Activated CD4-positive, alpha-beta T cell treated with anti-CD3 and anti-CD28 coated beads for 24 hours (primary cell): ENCODE data around the gene KIF22.
A peak's percentile ranks its signal among the peaks of the same experiment; 100 is the strongest.
"Not testable (repeated sequence)": the region's sequence is repeated elsewhere in the genome, so short reads cannot be mapped to it uniquely, and the experiment has no call there.

Source experiments
- DNase-seq, 2 donors: peaks; one replicate each; pipeline ENCODE4 v3.0.0-alpha.2; 2020; ENCODE audit warnings: low read depth in 2 of 2

The KIF22 gene

GRCh38 chr16:29790183-29790948, at the start of gene KIF22:
TSS of gene KIF22 (plus strand) at chr16:29790751. CDS start at chr16:29790760, 9 bp downstream.
- DNase-seq, result peak; percentile 100

- no peak for DNase-seq
Observed at GRCh38 chr16:29742683-29743275, 47.8 kb upstream of the KIF22 start.

- no peak for DNase-seq
Observed at GRCh38 chr16:29743475-29743826, 47.1 kb upstream of the KIF22 start.

- DNase-seq, result no peak
Observed at GRCh38 chr16:29743827-29744531, 46.6 kb upstream of the KIF22 start.

DNA sequence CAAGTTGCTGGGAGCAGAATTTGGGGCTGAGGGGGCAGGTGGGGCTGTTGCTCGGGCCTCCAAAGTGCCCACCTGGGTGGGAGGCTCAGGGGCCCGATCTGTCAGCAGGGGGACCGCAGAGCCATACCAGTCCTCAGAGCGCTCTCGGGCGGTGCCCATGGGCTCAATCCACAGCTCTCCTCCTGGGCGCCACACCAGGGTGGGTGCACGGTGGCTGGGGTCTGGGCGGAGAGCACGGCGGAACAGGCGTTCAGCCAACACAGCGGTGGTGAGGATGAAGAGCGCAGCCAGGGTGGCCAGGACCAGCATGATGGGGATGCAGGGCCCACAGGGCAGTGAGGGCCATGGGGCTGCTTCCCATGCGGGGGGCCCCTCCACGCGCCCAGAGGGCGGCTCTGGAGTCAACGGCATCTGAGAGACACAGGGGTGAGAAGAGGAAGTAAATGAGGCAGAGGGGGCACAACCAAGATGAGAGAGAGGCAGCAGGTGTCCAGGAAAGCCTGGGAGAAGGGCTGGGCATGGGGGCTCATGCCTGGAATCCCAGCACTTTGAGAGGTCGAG, 45.9 kb upstream of the KIF22 start:
- DNase-seq, result no peak

DNA sequence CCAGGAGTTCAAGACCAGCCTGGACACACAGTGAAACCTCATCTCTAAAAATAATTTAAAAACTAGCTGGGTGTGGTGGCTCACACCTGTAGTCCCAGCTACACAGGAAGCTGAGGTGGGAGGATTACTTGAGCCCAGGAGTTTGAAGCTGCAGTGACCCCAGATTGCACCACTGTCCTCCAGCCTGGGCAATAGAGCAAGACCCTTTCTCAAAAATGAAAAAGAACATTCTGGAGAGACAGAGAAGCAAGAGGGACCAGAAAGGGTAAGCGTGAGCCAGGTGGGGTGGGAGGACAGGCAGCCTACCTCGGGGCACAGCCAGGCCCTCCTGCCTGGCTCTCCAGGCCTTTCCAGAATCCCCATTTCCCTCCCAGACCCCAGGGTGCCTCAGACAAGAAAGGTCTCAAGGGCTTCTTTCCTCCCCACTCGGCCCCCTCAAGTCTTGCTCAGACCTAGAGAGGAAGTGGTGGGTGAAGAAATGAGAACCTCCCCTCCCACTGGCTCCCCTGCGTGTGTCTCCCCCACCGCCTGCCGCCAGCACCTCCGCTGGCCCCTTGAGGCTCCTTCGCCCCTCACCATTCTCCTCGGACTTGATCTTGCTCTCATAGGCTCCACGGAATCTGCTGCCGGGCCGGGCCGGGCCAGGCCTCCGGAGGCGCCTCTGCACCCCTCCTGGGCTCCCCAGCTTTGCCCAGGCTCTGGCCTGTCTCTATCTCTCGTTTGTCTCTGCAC, 45.3 kb upstream of the KIF22 start:
- DNase-seq, result peak in 1 of 2 donors; percentile 29

DNA sequence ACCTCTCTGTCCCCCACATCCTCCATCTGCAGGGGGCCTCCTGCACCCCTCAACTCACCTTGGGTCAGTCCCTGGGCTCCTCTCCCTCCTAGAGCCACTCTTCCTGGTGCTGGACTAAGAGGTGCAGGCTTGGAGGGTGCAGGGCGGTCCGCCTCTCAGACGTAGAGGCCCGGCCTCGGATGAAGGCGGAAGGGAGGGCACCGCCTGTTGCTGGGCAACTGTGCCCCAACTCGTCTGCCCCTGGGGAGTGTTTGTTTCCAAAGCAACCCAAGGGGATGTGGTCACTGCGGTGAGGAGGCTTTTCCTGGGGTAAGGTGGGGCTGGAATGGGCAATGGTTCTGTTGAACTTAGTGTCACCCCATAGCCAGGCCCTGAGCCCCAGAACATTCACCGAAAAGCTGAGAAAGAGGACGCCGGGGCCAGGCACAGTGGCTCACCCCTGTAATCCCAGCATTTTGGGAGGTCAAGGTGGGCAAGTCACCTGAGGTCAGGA, 44.7 kb upstream of the KIF22 start, which contains the start of gene C16orf54:
C16orf54 (minus strand) TSS at position 138 of the 493 bp plus-strand sequence. CDS start 1,039 bp downstream, outside the sequence.
- DNase-seq, result peak; percentile 54 to 76

GRCh38 chr16:29746518-29746917, 44.0 kb upstream of the KIF22 start:
- not testable (repeated sequence) for DNase-seq

GRCh38 chr16:29747947-29748759, 42.4 kb upstream of the KIF22 start:
- DNase-seq, result no peak

GRCh38 chr16:29748760-29749149, 41.8 kb upstream of the KIF22 start:
- DNase-seq, result not testable (repeated sequence)

- DNase-seq, result no peak
Observed at GRCh38 chr16:29753516-29753915, 37.0 kb upstream of the KIF22 start.

DNA sequence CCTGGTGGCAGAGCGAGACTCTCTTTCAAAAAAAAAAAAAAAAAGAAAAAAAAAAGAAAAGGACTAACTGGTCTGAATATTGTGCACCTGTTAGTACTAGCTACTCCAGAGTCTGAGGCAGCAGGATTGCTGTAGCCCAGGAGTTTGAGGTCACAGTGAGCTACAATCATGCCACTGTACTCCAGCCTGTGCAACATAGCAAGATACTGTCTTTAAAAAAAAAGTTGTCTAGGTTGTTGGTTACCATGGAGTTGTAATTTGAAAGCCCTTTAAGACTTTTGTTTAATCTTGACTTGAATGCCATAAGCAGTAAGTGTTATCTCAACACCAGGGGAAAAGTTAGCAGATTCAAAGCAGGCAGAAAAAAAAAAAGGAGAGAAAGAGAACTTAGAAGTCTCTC, 33.9 kb upstream of the KIF22 start:
- DNase-seq, result no peak

GRCh38 chr16:29757086-29757485, 33.5 kb upstream of the KIF22 start:
- DNase-seq, result not testable (repeated sequence)

DNA sequence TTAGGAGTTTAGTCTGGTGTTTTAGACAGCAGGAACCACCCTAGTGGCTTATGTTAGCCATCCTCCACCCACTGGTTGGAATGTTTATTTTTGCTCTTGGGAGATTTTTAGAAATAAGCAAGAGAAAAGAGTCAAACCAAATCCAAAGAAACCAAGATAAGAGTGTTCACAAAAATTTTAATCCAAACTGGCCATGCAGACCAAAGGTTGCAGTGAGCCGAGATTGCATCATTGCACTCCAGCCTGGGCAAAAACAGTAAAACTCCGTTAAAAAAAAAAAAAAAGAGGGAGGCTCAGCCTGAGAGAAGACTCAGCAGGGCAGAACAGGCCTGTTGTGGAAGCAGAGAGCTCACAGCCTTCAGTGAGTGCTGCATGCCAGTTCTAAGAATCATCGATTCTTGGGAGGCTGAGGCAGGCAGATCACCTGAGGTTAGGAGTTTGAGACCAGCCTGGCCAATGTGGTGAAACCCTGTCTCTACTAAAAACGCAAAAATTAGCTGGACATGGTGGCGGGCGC, 32.5 kb upstream of the KIF22 start:
- no peak for DNase-seq

GRCh38 chr16:29760567-29761279, 29.8 kb upstream of the KIF22 start:
- DNase-seq, result no peak

GRCh38 chr16:29761280-29761651, 29.3 kb upstream of the KIF22 start:
- DNase-seq, result not testable (repeated sequence)

GRCh38 chr16:29761882-29762281, 28.7 kb upstream of the KIF22 start:
- DNase-seq, result no peak

- no peak for DNase-seq
Observed at GRCh38 chr16:29763326-29763725, 27.2 kb upstream of the KIF22 start.

DNA sequence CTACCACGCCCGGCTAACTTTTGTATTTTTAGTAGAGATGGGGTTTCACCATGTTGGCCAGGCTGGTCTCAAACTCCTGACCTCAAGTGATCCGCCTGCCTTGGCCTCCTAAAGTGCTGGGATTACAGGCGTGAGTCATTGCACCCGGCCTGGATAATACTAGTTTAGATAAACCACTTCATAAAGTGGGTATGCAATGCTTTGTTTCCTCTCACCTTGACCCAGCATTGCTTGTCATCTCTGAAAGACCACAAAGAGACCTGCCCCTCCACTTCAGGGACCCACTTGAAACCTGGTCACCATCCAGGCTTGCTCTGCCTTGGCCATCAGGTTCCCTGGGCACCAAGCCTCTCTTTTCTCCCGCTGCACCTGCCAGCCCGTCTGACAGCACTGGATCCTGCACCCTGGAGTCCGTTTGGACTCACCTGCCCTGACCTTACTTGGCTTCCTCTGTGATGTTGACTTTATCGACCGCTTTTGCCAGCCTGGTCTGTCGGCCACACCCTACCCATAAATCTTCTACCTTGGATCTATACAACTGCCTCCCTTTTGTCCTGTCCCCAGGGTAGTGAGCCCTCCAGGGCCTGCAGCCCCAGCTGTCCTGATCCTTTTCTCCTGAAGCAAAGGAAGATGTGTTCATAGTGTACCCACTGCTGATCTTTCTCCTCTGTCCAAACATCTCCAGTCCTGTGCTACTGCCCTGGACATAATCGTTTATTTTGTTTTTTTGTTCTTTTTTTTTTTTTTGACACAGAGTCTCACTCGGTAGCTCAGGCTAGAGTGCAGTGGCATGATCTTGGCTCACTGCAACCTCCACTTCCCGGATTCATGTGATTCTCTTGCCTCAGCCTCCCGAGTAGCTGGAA, 25.2 kb upstream of the KIF22 start:
- DNase-seq, result no peak
